HEK293T (cell line): Measurements from ENCODE around the gene LPAR3.

Experiments
- CTBP1 ChIP-seq: fragments of 450-650 bp; IDR thresholded peaks from 2 replicates; pipeline ENCODE4 v1.6.1; 2016; ENCODE audit warnings: borderline replicate concordance
- FOXM1 ChIP-seq: fragments of 450-650 bp; IDR thresholded peaks from 2 replicates; pipeline ENCODE4 v1.6.1; 2017; ENCODE audit warnings: mild to moderate bottlenecking, borderline replicate concordance
- HDGF ChIP-seq: fragments of 450-650 bp; IDR thresholded peaks from 2 replicates; pipeline ENCODE4 v1.6.1; 2017; ENCODE audit warnings: antibody characterized with exemption, borderline replicate concordance
- L3MBTL2 ChIP-seq: fragments of 450-650 bp; conservative IDR thresholded peaks from 2 replicates; pipeline ENCODE4 v1.6.1; 2016; ENCODE audit warnings: mild to moderate bottlenecking
- LEF1 ChIP-seq: fragments of 450-650 bp; IDR thresholded peaks from 2 replicates; pipeline ENCODE4 v1.6.1; 2017; ENCODE audit warnings: mild to moderate bottlenecking, borderline replicate concordance
- NFRKB ChIP-seq: fragments of 450-650 bp; IDR thresholded peaks from 2 replicates; pipeline ENCODE4 v1.6.1; 2016; ENCODE audit warnings: mild to moderate bottlenecking, moderate library complexity
- SP1 ChIP-seq: fragments of 450-650 bp; IDR thresholded peaks from 2 replicates; pipeline ENCODE4 v1.6.1; 2017
- SUZ12 ChIP-seq: fragments of 450-650 bp; IDR thresholded peaks from 2 replicates; pipeline ENCODE4 v1.6.1; 2016; ENCODE audit warnings: mild to moderate bottlenecking
- TARDBP ChIP-seq: fragments of 450-650 bp; IDR thresholded peaks from 2 replicates; pipeline ENCODE4 v1.6.1; 2016

GRCh38 chr1:84913555-84913892 lies 20.5 kb upstream of the LPAR3 start:
- no peak for TF ChIP-seq SP1
- TF ChIP-seq LEF1 = no peak
- no peak for TF ChIP-seq FOXM1
- TF ChIP-seq HDGF = no peak
- TF ChIP-seq SUZ12 = no peak
- peak; percentile 38; the same call in 1 of the 2 replicates for TF ChIP-seq CTBP1
- TF ChIP-seq NFRKB = no peak
- no peak for TF ChIP-seq TARDBP
- TF ChIP-seq L3MBTL2 = no peak
